OCI-LY1 (cell line): ENCODE data around the gene PREX1.

Experiments used
- H2AFZ ChIP-seq: fragments of 200-600 bp; sonication (generic), shearing (Covaris generic); 2 replicates; pipeline ENCODE4 v1.6.0; 2014; ENCODE audit warnings: antibody characterized with exemption, mild to moderate bottlenecking, low read length
- H3F3A ChIP-seq: fragments of 200-600 bp; sonication (generic), shearing (Covaris generic); 2 replicates; pipeline ENCODE4 v1.6.0; 2014; ENCODE audit warnings: mild to moderate bottlenecking, antibody characterized with exemption, low read length, moderate library complexity; ENCODE audit not compliant: insufficient read depth
- H3K27ac ChIP-seq: fragments of 200-600 bp; sonication (generic); 2 replicates; pipeline ENCODE4 v1.5.1; 2014; ENCODE audit warnings: low read length, mixed run types, mild to moderate bottlenecking, low read depth; ENCODE audit not compliant: poor library complexity, severe bottlenecking
- H3K27me3 ChIP-seq: fragments of 200-600 bp; sonication (generic); 2 replicates; pipeline ENCODE4 v1.6.0; 2014; ENCODE audit warnings: antibody characterized with exemption, mild to moderate bottlenecking, low read length, moderate library complexity; ENCODE audit not compliant: insufficient read depth
- H3K36me3 ChIP-seq: fragments of 200-600 bp; sonication (generic); 2 replicates; pipeline ENCODE4 v1.6.1; 2014; ENCODE audit warnings: mild to moderate bottlenecking, antibody characterized with exemption, low read length, moderate library complexity, mixed read lengths; ENCODE audit not compliant: insufficient read depth
- H3K4me1 ChIP-seq: fragments of 200-600 bp; sonication (generic); 2 replicates; pipeline ENCODE4 v1.5.1; 2014; ENCODE audit warnings: mild to moderate bottlenecking, low read length, moderate library complexity; ENCODE audit not compliant: insufficient read depth, severe bottlenecking
- H3K4me2 ChIP-seq: fragments of 200-600 bp; sonication (generic), shearing (Covaris generic); 2 replicates; pipeline ENCODE4 v1.6.1; 2014; ENCODE audit warnings: low read length
- H3K4me3 ChIP-seq: fragments of 200-600 bp; sonication (generic); 2 replicates; pipeline ENCODE4 v1.5.1; 2014; ENCODE audit warnings: low read length, low read depth, mild to moderate bottlenecking, mixed read lengths; ENCODE audit not compliant: poor library complexity, severe bottlenecking
- H3K79me2 ChIP-seq: fragments of 200-600 bp; shearing (Covaris generic); 2 replicates; pipeline ENCODE4 v1.6.1; 2016; ENCODE audit warnings: mixed run types, low read length, mixed read lengths; ENCODE audit not compliant: insufficient read depth
- H3K9ac ChIP-seq: fragments of 200-600 bp; sonication (generic), shearing (Covaris generic); 2 replicates; pipeline ENCODE4 v1.6.1; 2014; ENCODE audit warnings: mild to moderate bottlenecking, low read length, mixed read lengths
- H3K9me2 ChIP-seq: fragments of 200-600 bp; sonication (generic), shearing (Covaris generic); 2 replicates; pipeline ENCODE4 v1.6.1; 2014; ENCODE audit warnings: low read depth, mild to moderate bottlenecking, low read length, mixed read lengths
- H3K9me3 ChIP-seq: fragments of 200-600 bp; shearing (Covaris generic); 2 replicates; pipeline ENCODE4 v1.6.1; 2014; ENCODE audit warnings: low read length, mixed read lengths
- H4K20me1 ChIP-seq: fragments of 200-600 bp; sonication (generic), shearing (Covaris generic); 2 replicates; pipeline ENCODE4 v1.6.0; 2016; ENCODE audit warnings: mild to moderate bottlenecking, low read length; ENCODE audit not compliant: insufficient read depth
- EZH2 ChIP-seq: fragments of 200-600 bp; sonication (generic), shearing (Covaris generic); IDR thresholded peaks from 2 replicates; pipeline ENCODE4 v1.8.0; 2017; ENCODE audit warnings: borderline replicate concordance, mixed run types, mild to moderate bottlenecking, antibody characterized with exemption, low read length, moderate library complexity, mixed read lengths
- TF ChIP-seq, protein P1 (sequence below): fragments of 200-600 bp; sonication (generic), shearing (Covaris generic); IDR thresholded peaks from 2 replicates; pipeline ENCODE4 v1.5.1; 2017; ENCODE audit warnings: mild to moderate bottlenecking, antibody characterized with exemption, low read length, moderate library complexity, mixed read lengths

PREX1 gene

DNA sequence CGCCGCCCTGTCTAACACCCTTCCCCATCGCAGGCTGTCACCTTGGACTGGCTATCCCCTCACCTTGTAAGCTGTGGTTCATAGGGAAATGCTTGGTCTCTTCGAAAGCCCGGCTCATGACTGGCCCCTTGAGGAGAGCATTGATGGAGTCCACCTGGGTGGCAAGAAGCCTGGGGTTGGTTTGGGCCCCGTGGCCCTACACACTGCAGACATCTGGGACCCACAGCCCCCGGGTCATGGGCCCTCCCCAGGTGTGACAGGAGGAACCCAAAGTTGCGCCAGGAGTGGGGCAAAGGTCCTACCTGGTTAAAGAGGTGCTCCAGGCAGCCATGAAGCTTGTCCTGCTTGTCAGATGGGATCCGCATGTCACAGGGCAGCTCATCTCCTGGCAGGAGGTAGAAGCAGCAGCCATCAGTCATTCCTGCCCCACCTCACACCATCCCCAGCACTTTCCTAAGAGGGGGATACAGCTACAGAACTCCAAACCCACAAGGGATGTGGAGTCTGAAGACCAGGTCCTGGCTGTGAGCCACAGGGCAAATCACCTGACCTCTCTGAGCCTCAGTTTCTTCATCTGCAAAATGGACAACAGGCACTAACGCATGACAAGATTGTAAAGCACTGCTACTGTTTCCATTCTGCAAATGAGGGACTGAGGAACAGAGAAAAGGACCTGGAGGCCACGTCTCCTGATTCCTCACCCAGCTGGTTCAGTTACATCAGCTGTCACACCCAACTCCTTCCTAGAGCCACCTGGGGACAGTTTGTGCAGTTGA lies 185.5 kb downstream of the PREX1 start:
- TF ChIP-seq EZH2 = no peak
- TF ChIP-seq, protein P1, sequence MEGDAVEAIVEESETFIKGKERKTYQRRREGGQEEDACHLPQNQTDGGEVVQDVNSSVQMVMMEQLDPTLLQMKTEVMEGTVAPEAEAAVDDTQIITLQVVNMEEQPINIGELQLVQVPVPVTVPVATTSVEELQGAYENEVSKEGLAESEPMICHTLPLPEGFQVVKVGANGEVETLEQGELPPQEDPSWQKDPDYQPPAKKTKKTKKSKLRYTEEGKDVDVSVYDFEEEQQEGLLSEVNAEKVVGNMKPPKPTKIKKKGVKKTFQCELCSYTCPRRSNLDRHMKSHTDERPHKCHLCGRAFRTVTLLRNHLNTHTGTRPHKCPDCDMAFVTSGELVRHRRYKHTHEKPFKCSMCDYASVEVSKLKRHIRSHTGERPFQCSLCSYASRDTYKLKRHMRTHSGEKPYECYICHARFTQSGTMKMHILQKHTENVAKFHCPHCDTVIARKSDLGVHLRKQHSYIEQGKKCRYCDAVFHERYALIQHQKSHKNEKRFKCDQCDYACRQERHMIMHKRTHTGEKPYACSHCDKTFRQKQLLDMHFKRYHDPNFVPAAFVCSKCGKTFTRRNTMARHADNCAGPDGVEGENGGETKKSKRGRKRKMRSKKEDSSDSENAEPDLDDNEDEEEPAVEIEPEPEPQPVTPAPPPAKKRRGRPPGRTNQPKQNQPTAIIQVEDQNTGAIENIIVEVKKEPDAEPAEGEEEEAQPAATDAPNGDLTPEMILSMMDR = no peak
- Histone ChIP-seq H3K9ac (no peak overlapping the region), H3K36me3 (no peaks in the 10 kb centered on the region), H3K4me2 (no peak overlapping the region), H3K27ac (no peak overlapping the region), H3K9me2 (no peaks in the 10 kb centered on the region), H3K27me3 (no peaks in the 10 kb centered on the region), H3K4me3 (no peak overlapping the region), H3K79me2 (no peaks in the 10 kb centered on the region), H3F3A (no peaks in the 10 kb centered on the region), H4K20me1 (no peaks in the 10 kb centered on the region), H3K9me3 (no peaks in the 10 kb centered on the region), H2AFZ (no peak overlapping the region), H3K4me1 (no peaks in the 10 kb centered on the region)

DNA sequence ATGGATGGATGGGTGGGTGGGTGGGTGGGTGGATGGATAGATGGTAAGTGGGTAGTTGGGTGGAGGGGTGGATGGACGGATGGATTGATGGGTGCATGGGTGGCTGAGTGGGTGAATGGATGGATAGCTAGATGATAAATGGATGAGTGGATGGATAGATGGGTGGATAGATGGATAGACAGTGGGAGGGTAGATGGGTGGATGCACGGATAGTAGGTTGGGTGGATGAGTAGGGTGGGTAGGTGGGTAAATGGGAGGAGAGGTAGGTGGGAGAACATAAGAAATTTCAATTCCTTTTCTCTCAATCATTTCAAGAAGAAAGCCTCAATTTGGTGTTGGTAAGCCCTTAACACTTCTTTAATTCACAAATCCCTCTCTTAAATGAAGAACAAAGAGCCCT lies 186.9 kb downstream of the PREX1 start:
- no peak for TF ChIP-seq EZH2
- TF ChIP-seq, protein P1 = no peak
- Histone ChIP-seq H3K27me3 (no peaks in the 10 kb centered on the region), H3K9me3 (no peaks in the 10 kb centered on the region), H3K4me2 (no peak overlapping the region), H3K27ac (no peak overlapping the region), H2AFZ (no peak overlapping the region), H3K4me1 (no peaks in the 10 kb centered on the region), H3K36me3 (no peaks in the 10 kb centered on the region), H3K4me3 (no peak overlapping the region), H3K9me2 (no peaks in the 10 kb centered on the region), H3F3A (no peaks in the 10 kb centered on the region), H3K79me2 (no peaks in the 10 kb centered on the region), H3K9ac (no peak overlapping the region), H4K20me1 (no peaks in the 10 kb centered on the region)

DNA sequence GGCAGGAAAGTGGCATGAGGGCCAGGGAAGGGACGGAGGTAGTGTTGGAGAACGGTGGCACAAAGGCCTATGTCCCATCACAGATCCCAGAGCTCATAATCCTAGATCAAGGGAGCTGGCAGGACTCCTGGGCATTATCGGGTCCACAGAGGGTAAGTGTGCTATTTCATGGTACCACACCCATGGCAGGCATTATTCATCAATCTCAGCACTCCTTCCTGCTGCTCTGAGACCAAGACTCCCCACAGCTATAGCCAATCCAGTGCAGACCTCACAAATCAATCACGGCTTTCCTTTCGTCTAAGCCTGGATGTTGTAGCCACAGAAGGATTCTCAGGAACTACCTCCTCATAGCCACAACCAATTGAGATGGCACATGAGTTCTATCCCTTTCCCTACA lies 187.9 kb downstream of the PREX1 start:
- Histone ChIP-seq H4K20me1 (no peaks in the 10 kb centered on the region), H3K27me3 (no peaks in the 10 kb centered on the region), H3K36me3 (no peaks in the 10 kb centered on the region), H3K9ac (no peak overlapping the region), H3K79me2 (no peaks in the 10 kb centered on the region), H3K9me2 (no peaks in the 10 kb centered on the region), H3K4me3 (no peak overlapping the region), H3K4me2 (no peak overlapping the region), H3K9me3 (no peaks in the 10 kb centered on the region), H2AFZ (no peak overlapping the region), H3K27ac (no peak overlapping the region), H3K4me1 (no peaks in the 10 kb centered on the region), H3F3A (no peaks in the 10 kb centered on the region)
- TF ChIP-seq, protein P1 = no peak
- no peak for TF ChIP-seq EZH2
